NB4 (cell line): ENCODE measurements around the gene SPATA2.

Experiments used
- MYC ChIP-seq: IDR thresholded peaks from 2 replicates; pipeline ENCODE4 v1.6.1; 2011; ENCODE audit warnings: low read depth, low read length
- POLR2A ChIP-seq: IDR thresholded peaks from 2 replicates; pipeline ENCODE4 v1.6.1; 2011; ENCODE audit warnings: mild to moderate bottlenecking; ENCODE audit not compliant: insufficient read length; ENCODE audit errors: extremely low read depth
- TF ChIP-seq, protein P1 (sequence below): IDR thresholded peaks from one replicate; pipeline ENCODE4 v1.5.1; 2012; ENCODE audit warnings: low read depth, low read length
- TF ChIP-seq, protein P2 (sequence below): IDR thresholded peaks from 2 replicates; pipeline ENCODE4 v1.6.1; 2011; ENCODE audit warnings: low read depth, low read length

DNA sequence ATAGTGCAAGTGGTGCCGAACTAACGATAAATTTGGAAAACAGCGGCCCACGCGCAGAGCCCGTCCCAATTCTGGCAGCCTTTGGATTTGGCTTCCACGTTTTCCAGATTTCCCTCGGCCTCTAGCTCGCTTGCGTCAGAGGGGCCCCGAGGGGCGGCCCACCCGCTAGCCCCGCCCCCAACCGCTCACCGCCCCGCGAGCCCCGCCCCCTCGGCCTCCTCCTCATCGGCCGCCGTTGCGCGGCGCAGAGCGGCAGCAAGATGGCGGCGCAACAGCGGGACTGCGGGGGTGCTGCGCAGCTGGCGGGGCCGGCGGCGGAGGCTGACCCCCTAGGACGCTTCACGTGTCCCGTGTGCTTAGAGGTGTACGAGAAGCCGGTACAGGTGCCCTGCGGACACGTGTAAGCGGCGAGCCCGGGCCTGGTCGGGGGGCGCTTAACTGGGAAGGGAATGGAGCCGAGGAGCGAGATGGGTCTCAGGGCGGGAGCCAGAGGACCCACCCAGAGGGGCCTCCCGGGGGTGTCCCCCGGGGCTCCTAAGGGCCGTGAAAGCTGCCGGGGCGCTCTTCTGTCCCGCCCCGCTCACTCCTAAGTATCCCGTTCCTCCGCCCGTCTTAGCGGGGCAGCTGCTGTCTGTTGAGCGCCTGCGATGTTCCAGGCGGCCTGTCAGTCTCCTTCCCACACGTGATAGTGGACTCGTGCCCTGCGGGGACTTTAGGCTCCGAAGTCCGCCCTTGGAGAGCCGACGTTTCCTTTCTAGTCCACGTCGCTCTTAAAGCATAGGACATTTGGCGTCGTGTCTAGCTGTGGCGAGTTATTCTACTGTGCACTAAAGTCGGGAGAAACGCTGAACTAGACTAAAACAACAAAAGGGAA is 21.1 kb upstream of the SPATA2 start, which contains the start of gene RNF114:
- TF ChIP-seq, protein P1, sequence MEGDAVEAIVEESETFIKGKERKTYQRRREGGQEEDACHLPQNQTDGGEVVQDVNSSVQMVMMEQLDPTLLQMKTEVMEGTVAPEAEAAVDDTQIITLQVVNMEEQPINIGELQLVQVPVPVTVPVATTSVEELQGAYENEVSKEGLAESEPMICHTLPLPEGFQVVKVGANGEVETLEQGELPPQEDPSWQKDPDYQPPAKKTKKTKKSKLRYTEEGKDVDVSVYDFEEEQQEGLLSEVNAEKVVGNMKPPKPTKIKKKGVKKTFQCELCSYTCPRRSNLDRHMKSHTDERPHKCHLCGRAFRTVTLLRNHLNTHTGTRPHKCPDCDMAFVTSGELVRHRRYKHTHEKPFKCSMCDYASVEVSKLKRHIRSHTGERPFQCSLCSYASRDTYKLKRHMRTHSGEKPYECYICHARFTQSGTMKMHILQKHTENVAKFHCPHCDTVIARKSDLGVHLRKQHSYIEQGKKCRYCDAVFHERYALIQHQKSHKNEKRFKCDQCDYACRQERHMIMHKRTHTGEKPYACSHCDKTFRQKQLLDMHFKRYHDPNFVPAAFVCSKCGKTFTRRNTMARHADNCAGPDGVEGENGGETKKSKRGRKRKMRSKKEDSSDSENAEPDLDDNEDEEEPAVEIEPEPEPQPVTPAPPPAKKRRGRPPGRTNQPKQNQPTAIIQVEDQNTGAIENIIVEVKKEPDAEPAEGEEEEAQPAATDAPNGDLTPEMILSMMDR, result no peak
- TF ChIP-seq MYC (no peak), POLR2A (peak; percentile 87)
- TF ChIP-seq, protein P2, sequence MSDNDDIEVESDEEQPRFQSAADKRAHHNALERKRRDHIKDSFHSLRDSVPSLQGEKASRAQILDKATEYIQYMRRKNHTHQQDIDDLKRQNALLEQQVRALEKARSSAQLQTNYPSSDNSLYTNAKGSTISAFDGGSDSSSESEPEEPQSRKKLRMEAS, result peak; percentile 40; the same call in 1 of the 2 replicates
